Measurements from ENCODE around the gene LONP1. TPM values are rescaled to one million over a fixed set of nuclear protein-coding genes. Genes with fewer than 3 reads are reported as not detected.
"Not testable (repeated sequence)": the region's sequence is repeated elsewhere in the genome, so short reads cannot be mapped to it uniquely, and the experiment has no call there.

Gene LONP1
- total RNA-seq, 1 experiment from 2014 or later, result 113 TPM

- peaks cover 9% of the 10 kb centered on the region for H3K27me3 Mint-ChIP-seq (ENCODE audit: low read depth)
- no peaks in the 10 kb centered on the region for H4K20me1 ChIP-seq (ENCODE audit: control insufficient read depth, insufficient read depth, insufficient read length)
- DNase-seq, result peak; percentile 98
- H3K56ac ChIP-seq (ENCODE audit: insufficient read length, low read depth, low read length), result no peak within 1 kb of the TSS
- peak within 1 kb of the TSS; percentile 98 for H3K9ac ChIP-seq (ENCODE audit: extremely low read depth, insufficient read length, low read length)
- H3K4me2 ChIP-seq (ENCODE audit: insufficient read depth, insufficient read length, low read length), result peak within 1 kb of the TSS; percentile 54
- H3K27ac ChIP-seq (ENCODE audit: insufficient read length, low read depth, low read length), result no peak within 1 kb of the TSS
- H3K9me3 ChIP-seq (ENCODE audit: control insufficient read depth, low read depth, low read length), result no peaks in the 10 kb centered on the region
- H3K4ac ChIP-seq (ENCODE audit: low read depth, low read length), result no peak within 1 kb of the TSS
- peak within 1 kb of the TSS; percentile 33 for H4K91ac ChIP-seq (ENCODE audit: insufficient read length, low read depth, low read length)
- peaks cover 5% of the 10 kb centered on the region for H3K23me2 ChIP-seq (ENCODE audit: insufficient read length, low read depth, low read length, poor library complexity, severe bottlenecking)
- peaks cover 4 to 15% of the 10 kb centered on the region in 2 experiments for H3K4me1 Mint-ChIP-seq
- H3K27me3 ChIP-seq (ENCODE audit: insufficient read depth, low read length), result no peaks in the 10 kb centered on the region
- no peak within 1 kb of the TSS for H4K8ac ChIP-seq (replicated peaks; ENCODE audit: insufficient read length, low read depth, low read length)
- H2BK120ac ChIP-seq (ENCODE audit: low read depth, low read length, poor library complexity, severe bottlenecking), result no peak within 1 kb of the TSS
- no peak within 1 kb of the TSS for H3K23ac ChIP-seq (ENCODE audit: insufficient read length, low read depth, low read length)
- peak within 1 kb of the TSS; percentile 98 to 100 for H3K4me3 Mint-ChIP-seq
- H3K27ac Mint-ChIP-seq, result peak within 1 kb of the TSS; percentile 96 to 99 (median 99)
- H2AK5ac ChIP-seq (ENCODE audit: insufficient read length, low read length), result no peak within 1 kb of the TSS
- no CpG with 5 or more reads among the region's 73 CpGs for WGBS (ENCODE audit: extremely low coverage, insufficient read length, low lambda C conversion rate)
- peak within 1 kb of the TSS; percentile 46 for H2BK5ac ChIP-seq (ENCODE audit: insufficient read length, low read length)
- peak within 1 kb of the TSS; percentile 90 for H3K18ac ChIP-seq (ENCODE audit: insufficient read length, low read depth, low read length)
- no peaks in the 10 kb centered on the region for H3K79me1 ChIP-seq (ENCODE audit: insufficient read depth, low read depth, low read length, poor library complexity, severe bottlenecking)
- H3K14ac ChIP-seq (ENCODE audit: insufficient read depth, low read length), result peak within 1 kb of the TSS; percentile 98
- H3K36me3 Mint-ChIP-seq (ENCODE audit: insufficient read depth in 1 of 3, low read depth in 3 of 3), result peaks cover 31 to 48% (median 40%) of the 10 kb centered on the region in 3 experiments
- H3K9me3 Mint-ChIP-seq, result peaks cover 5 to 6% of the 10 kb centered on the region in 2 experiments; a peak in 2 of 5 replicates
- H2BK15ac ChIP-seq (ENCODE audit: low read depth, low read length), result no peak within 1 kb of the TSS
- no peak within 1 kb of the TSS for H4K5ac ChIP-seq (ENCODE audit: insufficient read length, low read depth, low read length)
- peaks cover 14% of the 10 kb centered on the region; the same call in 1 of the 2 replicates for H3K79me2 ChIP-seq (ENCODE audit: insufficient read depth, low read length)
- H2BK20ac ChIP-seq (ENCODE audit: low read depth, low read length, poor library complexity, severe bottlenecking), result no peak within 1 kb of the TSS
- H2BK12ac ChIP-seq (ENCODE audit: insufficient read length, low read depth, low read length), result no peak within 1 kb of the TSS
- H3K4me1 ChIP-seq (ENCODE audit: insufficient read depth, low read length), result no peaks in the 10 kb centered on the region
- peak; percentile 98 for TF ChIP-seq CTCF (conservative IDR thresholded peaks at IDR 0.05)
- H3T11ph ChIP-seq (ENCODE audit: low read length), result no peak within 1 kb of the TSS
- no peak within 1 kb of the TSS for H2AFZ ChIP-seq (ENCODE audit: low read length)
These were observed 29.6 kb downstream of the LONP1 start, which contains the start of gene RPL36 for GRCh38 chr19:5690125-5690954. TSS of gene RPL36 (plus strand) at chr19:5690295. CDS start at chr19:5690508, 213 bp downstream.

- not testable (repeated sequence) for H2BK20ac ChIP-seq (ENCODE audit: low read depth, low read length, poor library complexity, severe bottlenecking); H3K4me2 ChIP-seq (ENCODE audit: insufficient read depth, insufficient read length, low read length); H3K79me1 ChIP-seq (ENCODE audit: insufficient read depth, low read depth, low read length, poor library complexity, severe bottlenecking); H3K14ac ChIP-seq (ENCODE audit: insufficient read depth, low read length); H3K4ac ChIP-seq (ENCODE audit: low read depth, low read length); H3K23ac ChIP-seq (ENCODE audit: insufficient read length, low read depth, low read length); H3T11ph ChIP-seq (ENCODE audit: low read length); H4K91ac ChIP-seq (ENCODE audit: insufficient read length, low read depth, low read length); H3K9me3 Mint-ChIP-seq; H3K27me3 Mint-ChIP-seq (ENCODE audit: low read depth); H3K23me2 ChIP-seq (ENCODE audit: insufficient read length, low read depth, low read length, poor library complexity, severe bottlenecking); H2BK120ac ChIP-seq (ENCODE audit: low read depth, low read length, poor library complexity, severe bottlenecking); H2AK5ac ChIP-seq (ENCODE audit: insufficient read length, low read length); H4K8ac ChIP-seq (replicated peaks; ENCODE audit: insufficient read length, low read depth, low read length); H4K20me1 ChIP-seq (ENCODE audit: control insufficient read depth, insufficient read depth, insufficient read length); H3K4me1 ChIP-seq (ENCODE audit: insufficient read depth, low read length); H3K27ac ChIP-seq (ENCODE audit: insufficient read length, low read depth, low read length); H3K56ac ChIP-seq (ENCODE audit: insufficient read length, low read depth, low read length); DNase-seq; H3K9me3 ChIP-seq (ENCODE audit: control insufficient read depth, low read depth, low read length); H2AFZ ChIP-seq (ENCODE audit: low read length); H2BK15ac ChIP-seq (ENCODE audit: low read depth, low read length); H3K27ac Mint-ChIP-seq; H3K18ac ChIP-seq (ENCODE audit: insufficient read length, low read depth, low read length); H3K9ac ChIP-seq (ENCODE audit: extremely low read depth, insufficient read length, low read length); H2BK5ac ChIP-seq (ENCODE audit: insufficient read length, low read length); H4K5ac ChIP-seq (ENCODE audit: insufficient read length, low read depth, low read length); H2BK12ac ChIP-seq (ENCODE audit: insufficient read length, low read depth, low read length); H3K27me3 ChIP-seq (ENCODE audit: insufficient read depth, low read length)
- no CpG with 5 or more reads among the region's 13 CpGs for WGBS (ENCODE audit: extremely low coverage, insufficient read length, low lambda C conversion rate)
- H3K79me2 ChIP-seq (ENCODE audit: insufficient read depth, low read length), result peaks cover 14% of the 10 kb centered on the region; the same call in 1 of the 2 replicates
- Mint-ChIP-seq H3K36me3 (ENCODE audit: insufficient read depth in 1 of 3, low read depth in 3 of 3) (peaks cover 22 to 31% (median 24%) of the 10 kb centered on the region in 3 experiments), H3K4me3 (peak overlapping the region in 1 of 2 experiments; percentile 27; a peak in 2 of 5 replicates), H3K4me1 (peaks cover 4 to 15% of the 10 kb centered on the region in 2 experiments)
These were observed 31.6 kb downstream of the LONP1 start for GRCh38 chr19:5688262-5688881.
